ENCODE results near the gene WDR82.

Gene WDR82

DNA sequence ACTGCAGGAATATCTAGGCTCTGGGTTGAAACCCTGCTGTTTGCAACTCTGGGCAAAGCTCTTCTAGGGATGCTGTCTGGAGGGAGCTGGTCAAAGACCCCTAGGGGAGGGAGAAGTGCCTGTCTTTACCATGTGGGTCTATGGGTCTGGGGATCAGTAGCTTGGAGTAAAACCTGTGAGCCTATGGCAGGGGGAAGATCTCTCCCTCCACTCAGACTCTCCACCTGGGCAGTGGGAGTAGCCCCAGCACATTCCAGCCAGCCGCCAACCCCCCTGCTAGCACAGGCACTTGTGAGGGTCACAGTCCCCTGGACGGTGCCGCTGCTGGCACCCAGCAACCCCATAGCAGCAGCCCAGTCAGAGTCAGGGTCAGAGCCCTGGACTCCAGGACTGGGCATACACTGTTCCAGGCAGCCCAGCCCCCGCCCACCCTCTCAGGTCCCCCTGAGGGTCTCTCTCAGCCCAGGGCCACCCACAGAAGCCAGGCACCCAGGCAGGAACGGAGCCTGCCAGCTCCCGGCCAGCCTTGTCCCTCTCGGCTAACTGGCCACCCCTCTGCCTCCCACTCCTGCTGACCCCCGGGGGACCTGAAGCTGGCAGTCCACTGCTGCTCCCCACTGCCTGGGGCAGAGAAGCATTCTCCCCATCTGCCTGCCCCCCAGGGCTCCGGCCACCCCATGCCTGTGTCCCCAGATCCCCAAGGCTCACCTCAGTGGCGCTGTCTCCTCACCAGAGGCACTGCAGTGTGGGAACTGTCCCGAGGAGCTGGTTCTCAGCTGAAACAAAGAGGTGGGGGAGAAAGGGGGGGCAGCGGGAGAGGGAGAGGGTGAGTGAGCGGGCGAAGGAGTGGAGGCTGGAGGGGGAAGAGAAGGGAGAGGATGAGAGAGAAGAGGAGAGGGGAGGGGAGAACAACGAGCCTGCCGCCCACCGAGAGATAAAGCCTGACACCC is 20.0 kb upstream of the WDR82 start:
- no peak overlapping the region for H3K27ac ChIP-seq
- TF ChIP-seq CTCF (IDR thresholded peaks at IDR 0.05) (no peak), ZFX (IDR thresholded peaks at IDR 0.05; ENCODE audit: borderline replicate concordance) (no peak)

DNA sequence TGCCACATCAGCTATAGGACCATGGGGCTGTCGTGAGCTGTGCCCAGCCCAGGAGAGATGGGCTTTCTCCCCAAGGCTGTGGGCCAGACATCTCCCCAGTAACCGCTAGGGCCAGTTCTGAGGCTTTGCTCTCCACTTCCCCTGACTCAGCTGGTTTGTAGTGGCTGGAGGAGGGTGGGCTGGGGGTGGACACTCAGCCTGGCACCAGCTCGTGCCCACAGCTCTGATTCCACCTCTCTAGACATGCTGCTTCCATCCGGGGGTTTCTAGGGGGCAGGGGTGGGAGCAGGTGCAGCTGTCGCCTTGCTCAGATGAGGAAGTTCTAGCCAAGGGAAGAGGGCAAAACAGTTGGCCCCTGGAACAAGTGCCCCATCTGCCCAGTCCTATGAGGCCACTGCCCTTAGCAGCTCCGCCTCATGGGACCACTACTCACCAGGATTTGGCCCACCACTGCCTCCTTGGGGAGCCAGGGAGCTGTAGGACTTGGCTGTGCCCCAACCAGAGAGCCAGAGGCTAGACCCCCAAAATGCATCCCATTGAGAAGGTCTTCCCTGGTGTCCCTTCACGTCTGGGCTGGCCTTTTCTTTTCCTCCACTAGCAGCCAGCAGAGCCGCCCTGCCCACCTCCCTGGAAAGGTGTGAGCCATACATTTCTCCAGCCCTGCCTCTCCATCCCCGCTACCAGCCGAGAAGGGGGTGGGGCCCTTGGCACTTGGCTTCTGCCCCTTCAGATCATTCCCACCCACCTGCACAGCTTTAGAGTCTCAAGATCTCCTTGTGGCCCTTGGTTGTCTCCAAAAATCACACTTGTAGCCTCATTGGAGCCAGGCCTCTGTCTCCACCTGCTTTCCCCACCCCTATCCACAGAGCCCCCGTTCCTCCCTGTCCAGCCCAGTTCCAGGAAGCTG is 19.0 kb upstream of the WDR82 start:
- TF ChIP-seq CTCF (IDR thresholded peaks at IDR 0.05) (no peak), ZFX (IDR thresholded peaks at IDR 0.05; ENCODE audit: borderline replicate concordance) (no peak)
- H3K27ac ChIP-seq = no peak overlapping the region

DNA sequence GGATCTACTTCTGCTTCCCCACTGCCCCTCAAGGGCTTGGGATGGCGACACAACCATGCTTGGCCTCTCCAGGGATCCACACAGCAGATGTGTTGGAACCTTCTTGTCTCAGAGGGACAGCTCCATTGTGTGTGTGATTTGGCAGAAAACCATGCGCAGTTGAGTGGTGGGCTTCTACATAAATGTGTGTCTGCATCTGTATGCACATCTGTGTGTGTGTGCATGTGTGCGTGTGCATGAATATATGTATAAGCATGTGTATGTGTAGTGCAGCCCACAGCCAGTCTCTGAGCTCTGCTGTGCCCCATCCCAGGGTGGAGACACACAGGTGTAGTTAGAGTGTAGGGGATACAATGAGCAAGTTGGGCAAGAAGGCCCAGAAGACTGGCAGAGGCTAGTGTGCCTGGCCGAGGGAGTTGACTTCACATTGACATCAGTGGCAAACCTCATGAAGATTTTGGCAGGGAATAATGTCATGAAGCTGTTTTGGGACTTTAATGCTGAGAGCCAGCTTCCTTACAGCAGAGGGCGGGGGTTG is 17.3 kb upstream of the WDR82 start:
- no peak overlapping the region for H3K27ac ChIP-seq
- TF ChIP-seq ZFX (IDR thresholded peaks at IDR 0.05; ENCODE audit: borderline replicate concordance) (no peak), CTCF (IDR thresholded peaks at IDR 0.05) (no peak)

- H3K27ac ChIP-seq = no peak overlapping the region
- TF ChIP-seq CTCF (IDR thresholded peaks at IDR 0.05) (no peak), ZFX (IDR thresholded peaks at IDR 0.05; ENCODE audit: borderline replicate concordance) (no peak)
Observed at GRCh38 chr3:52294320-52295150, 16.1 kb upstream of the WDR82 start.

- no peak overlapping the region for H3K27ac ChIP-seq
- TF ChIP-seq ZFX (IDR thresholded peaks at IDR 0.05; ENCODE audit: borderline replicate concordance) (no peak), CTCF (IDR thresholded peaks at IDR 0.05) (no peak)
Observed at GRCh38 chr3:52293491-52294319, 15.3 kb upstream of the WDR82 start.

Data from 22Rv1 (cell line).